ENCODE data around the gene WNK2.

WNK2 gene

GRCh38 chr9:93185266-93186214, 1.6 kb downstream of the WNK2 start:
- no peak for DNase-seq

GRCh38 chr9:93186215-93186945, 2.4 kb downstream of the WNK2 start:
- DNase-seq = no peak

GRCh38 chr9:93187047-93187446, 3.1 kb downstream of the WNK2 start:
- no peak for DNase-seq

- no peak for DNase-seq
Observed at GRCh38 chr9:93187574-93187973, 3.6 kb downstream of the WNK2 start.

- no peak for DNase-seq
Observed at GRCh38 chr9:93188426-93189368, 4.8 kb downstream of the WNK2 start.

GRCh38 chr9:93189369-93190132, 5.6 kb downstream of the WNK2 start:
- no peak for DNase-seq

GRCh38 chr9:93190133-93190525, 6.2 kb downstream of the WNK2 start:
- no peak for DNase-seq

- no peak for DNase-seq
Observed at GRCh38 chr9:93190656-93191353, 6.9 kb downstream of the WNK2 start.

- DNase-seq = no peak
Observed at GRCh38 chr9:93191354-93191660, 7.4 kb downstream of the WNK2 start.

GRCh38 chr9:93192721-93193387, 8.9 kb downstream of the WNK2 start:
- no peak for DNase-seq

GRCh38 chr9:93193388-93194220, 9.7 kb downstream of the WNK2 start:
- no peak for DNase-seq

- no peak for DNase-seq
Observed at GRCh38 chr9:93194221-93194625, 10.3 kb downstream of the WNK2 start.

GRCh38 chr9:93194641-93195040, 10.7 kb downstream of the WNK2 start:
- no peak for DNase-seq

GRCh38 chr9:93196096-93197055, 12.4 kb downstream of the WNK2 start:
- DNase-seq = no peak

- no peak for DNase-seq
Observed at GRCh38 chr9:93197670-93198069, 13.7 kb downstream of the WNK2 start.

- DNase-seq = no peak
Observed at GRCh38 chr9:93198117-93198837, 14.3 kb downstream of the WNK2 start.

- no peak for DNase-seq
Observed at GRCh38 chr9:93198838-93199625, 15.1 kb downstream of the WNK2 start.
